GM12878 (cell line): ENCODE data around the gene HDAC3. TPM values are rescaled to one million over a fixed set of nuclear protein-coding genes. Genes with fewer than 3 reads are reported as not detected.

ENCODE experiments used
- ASH2L ChIP-seq: fragments of 300-600, 200-600 bp; sonication (generic); IDR thresholded peaks from 2 replicates; pipeline ENCODE4 v1.6.1; 2017; ENCODE audit warnings: low read depth, mild to moderate bottlenecking, borderline replicate concordance
- BCL11A ChIP-seq: IDR thresholded peaks from 2 replicates; pipeline ENCODE4 v1.6.1; 2011; ENCODE audit warnings: low read depth, low read length
- BHLHE40 ChIP-seq, 2 experiments: fragments of 450-650 bp in 1 of 2; IDR thresholded peaks; 2 replicates each; pipeline ENCODE4 v1.6.1; 2011 to 2017; ENCODE audit warnings: low read depth in 2 of 2, borderline replicate concordance in 1 of 2, improper control_type of control experiment in 1 of 2, low read length in 1 of 2, mild to moderate bottlenecking in 1 of 2
- BRCA1 ChIP-seq: IDR thresholded peaks from 2 replicates; pipeline ENCODE4 v1.6.1; 2011; ENCODE audit warnings: low read depth, low read length, improper control_type of control experiment
- CHD4 ChIP-seq: fragments of 200-600 bp; sonication (generic); IDR thresholded peaks from 2 replicates; pipeline ENCODE4 v1.6.1; 2016; ENCODE audit warnings: mild to moderate bottlenecking
- CREM ChIP-seq: IDR thresholded peaks from 2 replicates; pipeline ENCODE4 v1.6.1; 2014; ENCODE audit warnings: antibody characterized with exemption, low read depth
- EGR1 ChIP-seq, 2 experiments: IDR thresholded peaks; 1 replicate in 1 of 2; 2 replicates in 1 of 2; pipeline ENCODE4 v1.6.1; 2011 to 2012; ENCODE audit warnings: low read depth in 2 of 2, low read length in 2 of 2, borderline replicate concordance in 1 of 2, mild to moderate bottlenecking in 1 of 2, moderate library complexity in 1 of 2
- JUNB ChIP-seq: IDR thresholded peaks from 2 replicates; pipeline ENCODE4 v1.6.1; 2016; ENCODE audit warnings: antibody characterized with exemption, mild to moderate bottlenecking
- KAT2A ChIP-seq: conservative IDR thresholded peaks from 2 replicates; pipeline ENCODE4 v1.6.1; 2011; ENCODE audit warnings: low read depth, low read length; ENCODE audit not compliant: control insufficient read depth
- MTA2 ChIP-seq: fragments of 450-650 bp; IDR thresholded peaks from 2 replicates; pipeline ENCODE4 v1.6.1; 2016; ENCODE audit warnings: low read depth, mild to moderate bottlenecking, moderate library complexity
- NFYB ChIP-seq: IDR thresholded peaks from 2 replicates; pipeline ENCODE4 v1.6.1; 2011; ENCODE audit warnings: low read depth, mild to moderate bottlenecking, low read length, improper control_type of control experiment, moderate library complexity; ENCODE audit not compliant: insufficient read depth
- PAX5 ChIP-seq: IDR thresholded peaks from 2 replicates; pipeline ENCODE4 v1.6.1; 2011; ENCODE audit warnings: low read depth, low read length, borderline replicate concordance
- PAX8 ChIP-seq: fragments of 450-650 bp; IDR thresholded peaks from 2 replicates; pipeline ENCODE4 v1.6.1; 2017; ENCODE audit warnings: mild to moderate bottlenecking, moderate library complexity
- RUNX3 ChIP-seq: IDR thresholded peaks from 2 replicates; pipeline ENCODE4 v1.6.1; 2012; ENCODE audit warnings: low read length, inconsistent platforms
- SIX5 ChIP-seq: IDR thresholded peaks from 2 replicates; pipeline ENCODE4 v1.6.1; 2011; ENCODE audit warnings: mild to moderate bottlenecking, low read depth, low read length, moderate library complexity; ENCODE audit not compliant: severe bottlenecking
- SKIL ChIP-seq: fragments of 450-650 bp; IDR thresholded peaks from 2 replicates; pipeline ENCODE4 v1.6.1; 2017; ENCODE audit warnings: mild to moderate bottlenecking, low read depth, inconsistent platforms; ENCODE audit not compliant: poor library complexity, severe bottlenecking
- SP1 ChIP-seq: IDR thresholded peaks from one replicate; pipeline ENCODE4 v1.6.1; 2011; ENCODE audit warnings: low read depth, low read length
- SPI1 ChIP-seq: IDR thresholded peaks from 2 replicates; pipeline ENCODE4 v1.6.1; 2011; ENCODE audit warnings: low read depth, mild to moderate bottlenecking, low read length, moderate library complexity, borderline replicate concordance; ENCODE audit not compliant: insufficient read depth
- TBL1XR1 ChIP-seq: IDR thresholded peaks from 2 replicates; pipeline ENCODE4 v1.6.1; 2012; ENCODE audit warnings: low read depth, low read length, improper control_type of control experiment
- TCF7 ChIP-seq: IDR thresholded peaks from 2 replicates; pipeline ENCODE4 v1.6.1; 2014; ENCODE audit warnings: antibody characterized with exemption, borderline replicate concordance
- ZNF384 ChIP-seq: IDR thresholded peaks from 2 replicates; pipeline ENCODE4 v1.6.1; 2012; ENCODE audit warnings: low read depth, mild to moderate bottlenecking, low read length, improper control_type of control experiment, borderline replicate concordance
- ZZZ3 ChIP-seq: IDR thresholded peaks from 2 replicates; pipeline ENCODE4 v1.6.1; 2011; ENCODE audit warnings: low read depth; ENCODE audit not compliant: control insufficient read depth, insufficient read length
- polyA plus RNA-seq, 11 experiments: library from polyadenylated mRNA; depleted of rRNA in 4 of 11; unstranded in 6 of 11; stranded (reverse) in 5 of 11; fragments of >200 nt; fragmentation: Nextera tagmentation in 4 of 11; fragmentation: Illumina TruSeq in 1 of 11; extraction: Ambion mirVana in 4 of 11; extraction: Trizol in 1 of 11; gene quantifications; 1 replicate in 1 of 11; 2 replicates in 10 of 11; pipeline versions ENCODE4 v1.2.1 to v1.2.3, GENCODE V29; 2011 to 2016; ENCODE audit warnings: inconsistent platforms in 2 of 11, missing spikeins in 2 of 11, low read depth in 1 of 11
- total RNA-seq, 4 experiments: library from RNA; depleted of rRNA in 3 of 4; stranded (reverse); fragments of >200 nt in 3 of 4; fragmentation: Illumina TruSeq in 1 of 4; extraction: Trizol in 1 of 4; gene quantifications; 2 replicates each; pipeline versions ENCODE4 v1.2.1 to v1.2.3, GENCODE V29; 2013 to 2021
- TF ChIP-seq, protein P1 (sequence below): IDR thresholded peaks from 2 replicates; pipeline ENCODE4 v1.6.1; 2011; ENCODE audit warnings: mild to moderate bottlenecking, low read depth, low read length, moderate library complexity; ENCODE audit not compliant: insufficient replicate concordance
- TF ChIP-seq, protein P2 (sequence below): fragments of 450-650 bp; IDR thresholded peaks from 2 replicates; pipeline ENCODE4 v1.6.1; 2017; ENCODE audit warnings: low read depth, mild to moderate bottlenecking, moderate library complexity

The HDAC3 gene
- total and polyA plus RNA-seq, 10 of the 15 experiments (the other 5 are each of a cell fraction or from before 2014, with no cell fraction given): 62.2 to 140 (median 112) TPM

- TF ChIP-seq SP1 (no peak), CREM (peak; percentile 49; the same call in 1 of the 2 replicates), CHD4 (no peak), ASH2L (no peak), PAX5 (no peak), EGR1 (IDR thresholded peaks at IDR 0.05; ENCODE audit: borderline replicate concordance in 1 of 2, low read depth in 2 of 2, low read length in 2 of 2) (no peak), SPI1 (peak; percentile 79), NFYB (no peak), MTA2 (peak; percentile 78), ZNF384 (peak; percentile 63), TBL1XR1 (0 out of 2 replicates have a peak, but pooled peaks have one; percentile 40), PAX8 (no peak), SIX5 (no peak), ZZZ3 (no peak), KAT2A (no peak), BHLHE40 (IDR thresholded peaks at IDR 0.05; ENCODE audit: borderline replicate concordance in 1 of 2, low read depth in 2 of 2, low read length in 1 of 2) (0 out of 4 replicates have a peak, but pooled peaks have one; percentile 9 to 26), TCF7 (no peak), JUNB (peak; percentile 92), RUNX3 (peak; percentile 82), SKIL (peak; percentile 72), BCL11A (peak; percentile 39; the same call in 1 of the 2 replicates), BRCA1 (no peak)
- TF ChIP-seq, protein P1, sequence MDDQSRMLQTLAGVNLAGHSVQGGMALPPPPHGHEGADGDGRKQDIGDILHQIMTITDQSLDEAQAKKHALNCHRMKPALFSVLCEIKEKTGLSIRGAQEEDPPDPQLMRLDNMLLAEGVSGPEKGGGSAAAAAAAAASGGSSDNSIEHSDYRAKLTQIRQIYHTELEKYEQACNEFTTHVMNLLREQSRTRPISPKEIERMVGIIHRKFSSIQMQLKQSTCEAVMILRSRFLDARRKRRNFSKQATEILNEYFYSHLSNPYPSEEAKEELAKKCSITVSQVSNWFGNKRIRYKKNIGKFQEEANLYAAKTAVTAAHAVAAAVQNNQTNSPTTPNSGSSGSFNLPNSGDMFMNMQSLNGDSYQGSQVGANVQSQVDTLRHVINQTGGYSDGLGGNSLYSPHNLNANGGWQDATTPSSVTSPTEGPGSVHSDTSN: no peak
- TF ChIP-seq, protein P2, sequence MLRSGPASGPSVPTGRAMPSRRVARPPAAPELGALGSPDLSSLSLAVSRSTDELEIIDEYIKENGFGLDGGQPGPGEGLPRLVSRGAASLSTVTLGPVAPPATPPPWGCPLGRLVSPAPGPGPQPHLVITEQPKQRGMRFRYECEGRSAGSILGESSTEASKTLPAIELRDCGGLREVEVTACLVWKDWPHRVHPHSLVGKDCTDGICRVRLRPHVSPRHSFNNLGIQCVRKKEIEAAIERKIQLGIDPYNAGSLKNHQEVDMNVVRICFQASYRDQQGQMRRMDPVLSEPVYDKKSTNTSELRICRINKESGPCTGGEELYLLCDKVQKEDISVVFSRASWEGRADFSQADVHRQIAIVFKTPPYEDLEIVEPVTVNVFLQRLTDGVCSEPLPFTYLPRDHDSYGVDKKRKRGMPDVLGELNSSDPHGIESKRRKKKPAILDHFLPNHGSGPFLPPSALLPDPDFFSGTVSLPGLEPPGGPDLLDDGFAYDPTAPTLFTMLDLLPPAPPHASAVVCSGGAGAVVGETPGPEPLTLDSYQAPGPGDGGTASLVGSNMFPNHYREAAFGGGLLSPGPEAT: peak; percentile 70
These were observed 2.6 kb downstream of the HDAC3 start (continued) for GRCh38 chr5:141633871-141634561.
